PFSK-1 (cell line): ENCODE measurements around the gene RBBP6.

Experiments
- FOXP2 ChIP-seq: optimal IDR thresholded peaks from 2 replicates; pipeline ENCODE3; 2011; ENCODE audit warnings: borderline replicate concordance, control low read depth, inconsistent platforms; ENCODE audit not compliant: insufficient read depth; ENCODE audit errors: extremely low read length, extremely low read depth
- POLR2AphosphoS5 ChIP-seq: IDR thresholded peaks from 2 replicates; pipeline ENCODE4 v1.6.1; 2012; ENCODE audit warnings: low read depth, mild to moderate bottlenecking, control low read depth, low read length, moderate library complexity
- SIN3A ChIP-seq: IDR thresholded peaks from 2 replicates; pipeline ENCODE4 v1.6.1; 2012; ENCODE audit warnings: mild to moderate bottlenecking, low read length, moderate library complexity, borderline replicate concordance; ENCODE audit not compliant: insufficient read depth
- TAF1 ChIP-seq: IDR thresholded peaks from 2 replicates; pipeline ENCODE4 v1.6.1; 2012; ENCODE audit warnings: low read length, control low read depth, borderline replicate concordance; ENCODE audit not compliant: insufficient read depth
- TF ChIP-seq, protein P1 (sequence below), 2 experiments: IDR thresholded peaks; 2 replicates each; pipeline versions ENCODE4 v1.6.1 to v1.8.0; 2011 to 2012; ENCODE audit warnings: low read depth in 2 of 2, low read length in 2 of 2, control low read depth in 1 of 2, inconsistent platforms in 1 of 2, mild to moderate bottlenecking in 1 of 2, moderate library complexity in 1 of 2; ENCODE audit not compliant: insufficient read depth in 1 of 2

The RBBP6 gene

DNA sequence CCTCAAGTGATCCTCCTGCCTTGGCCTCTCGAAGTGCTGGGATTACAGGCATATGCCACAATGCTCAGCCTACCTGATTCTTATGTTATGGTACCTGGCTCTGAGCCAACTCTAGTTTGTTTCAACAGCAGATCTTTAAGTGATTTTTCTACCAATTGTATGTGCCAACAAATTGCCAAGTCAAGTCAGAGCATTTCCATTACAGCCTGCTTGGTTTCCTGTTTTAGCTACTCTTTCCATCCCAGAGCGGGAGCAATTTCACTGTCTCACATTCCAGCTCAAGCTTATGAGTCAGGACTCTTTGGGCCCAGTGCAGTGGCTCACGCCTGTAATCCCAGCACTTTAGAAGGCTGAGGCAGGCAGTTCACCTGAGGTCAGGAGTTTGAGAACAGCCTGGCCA lies 30.8 kb upstream of the RBBP6 start:
- TF ChIP-seq FOXP2 = no peak
- no peak for TF ChIP-seq SIN3A
- TF ChIP-seq POLR2AphosphoS5 = no peak
- no peak for TF ChIP-seq TAF1
- TF ChIP-seq, protein P1, sequence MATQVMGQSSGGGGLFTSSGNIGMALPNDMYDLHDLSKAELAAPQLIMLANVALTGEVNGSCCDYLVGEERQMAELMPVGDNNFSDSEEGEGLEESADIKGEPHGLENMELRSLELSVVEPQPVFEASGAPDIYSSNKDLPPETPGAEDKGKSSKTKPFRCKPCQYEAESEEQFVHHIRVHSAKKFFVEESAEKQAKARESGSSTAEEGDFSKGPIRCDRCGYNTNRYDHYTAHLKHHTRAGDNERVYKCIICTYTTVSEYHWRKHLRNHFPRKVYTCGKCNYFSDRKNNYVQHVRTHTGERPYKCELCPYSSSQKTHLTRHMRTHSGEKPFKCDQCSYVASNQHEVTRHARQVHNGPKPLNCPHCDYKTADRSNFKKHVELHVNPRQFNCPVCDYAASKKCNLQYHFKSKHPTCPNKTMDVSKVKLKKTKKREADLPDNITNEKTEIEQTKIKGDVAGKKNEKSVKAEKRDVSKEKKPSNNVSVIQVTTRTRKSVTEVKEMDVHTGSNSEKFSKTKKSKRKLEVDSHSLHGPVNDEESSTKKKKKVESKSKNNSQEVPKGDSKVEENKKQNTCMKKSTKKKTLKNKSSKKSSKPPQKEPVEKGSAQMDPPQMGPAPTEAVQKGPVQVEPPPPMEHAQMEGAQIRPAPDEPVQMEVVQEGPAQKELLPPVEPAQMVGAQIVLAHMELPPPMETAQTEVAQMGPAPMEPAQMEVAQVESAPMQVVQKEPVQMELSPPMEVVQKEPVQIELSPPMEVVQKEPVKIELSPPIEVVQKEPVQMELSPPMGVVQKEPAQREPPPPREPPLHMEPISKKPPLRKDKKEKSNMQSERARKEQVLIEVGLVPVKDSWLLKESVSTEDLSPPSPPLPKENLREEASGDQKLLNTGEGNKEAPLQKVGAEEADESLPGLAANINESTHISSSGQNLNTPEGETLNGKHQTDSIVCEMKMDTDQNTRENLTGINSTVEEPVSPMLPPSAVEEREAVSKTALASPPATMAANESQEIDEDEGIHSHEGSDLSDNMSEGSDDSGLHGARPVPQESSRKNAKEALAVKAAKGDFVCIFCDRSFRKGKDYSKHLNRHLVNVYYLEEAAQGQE (IDR thresholded peaks at IDR 0.05; ENCODE audit: insufficient read depth in 1 of 2, low read depth in 2 of 2, low read length in 2 of 2) = no peak

DNA sequence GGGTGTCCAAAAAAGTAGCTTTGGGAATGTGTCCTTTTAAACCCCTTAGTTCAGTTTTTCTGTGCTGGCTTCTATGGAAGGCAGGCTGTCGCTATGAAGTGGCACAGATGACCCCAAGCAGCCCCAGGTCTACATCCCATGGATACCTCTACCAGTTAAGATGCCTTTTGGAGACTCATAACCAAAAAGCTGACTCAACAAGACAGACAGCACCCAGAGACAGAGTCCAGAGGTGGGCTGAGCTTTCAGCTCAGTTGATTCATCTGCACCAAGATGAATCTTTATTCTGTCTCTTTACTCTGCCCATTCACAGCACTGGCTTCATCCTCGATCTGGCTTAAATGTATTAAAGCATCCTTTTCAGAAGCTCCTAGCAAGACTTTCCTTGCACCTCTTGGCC lies 29.8 kb upstream of the RBBP6 start:
- TF ChIP-seq TAF1 (no peak), POLR2AphosphoS5 (no peak), FOXP2 (no peak), SIN3A (no peak)
- TF ChIP-seq, protein P1 (IDR thresholded peaks at IDR 0.05; ENCODE audit: insufficient read depth in 1 of 2, low read depth in 2 of 2, low read length in 2 of 2) = no peak

DNA sequence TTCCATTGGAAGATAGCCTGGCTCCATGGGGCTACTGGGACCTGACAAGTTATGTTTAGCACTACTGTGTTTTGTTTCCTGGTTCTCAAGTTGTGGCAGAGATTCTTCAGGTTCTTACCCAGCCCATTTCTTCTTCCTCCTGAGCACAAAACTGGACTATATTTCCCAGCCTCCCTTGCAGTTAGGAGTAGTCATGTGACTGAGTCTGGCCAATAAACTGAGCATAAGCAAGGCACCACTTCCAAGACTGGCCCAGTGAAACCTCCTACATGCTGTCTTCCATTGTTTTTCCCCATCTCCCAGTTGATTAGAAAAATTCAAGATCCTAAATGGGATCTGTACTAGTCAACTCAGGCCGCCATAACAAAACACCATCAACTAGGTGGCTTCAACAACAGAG lies 28.2 kb upstream of the RBBP6 start:
- TF ChIP-seq POLR2AphosphoS5 = no peak
- TF ChIP-seq, protein P1 (IDR thresholded peaks at IDR 0.05; ENCODE audit: insufficient read depth in 1 of 2, low read depth in 2 of 2, low read length in 2 of 2) = no peak
- TF ChIP-seq FOXP2 = no peak
- no peak for TF ChIP-seq SIN3A
- TF ChIP-seq TAF1 = no peak

DNA sequence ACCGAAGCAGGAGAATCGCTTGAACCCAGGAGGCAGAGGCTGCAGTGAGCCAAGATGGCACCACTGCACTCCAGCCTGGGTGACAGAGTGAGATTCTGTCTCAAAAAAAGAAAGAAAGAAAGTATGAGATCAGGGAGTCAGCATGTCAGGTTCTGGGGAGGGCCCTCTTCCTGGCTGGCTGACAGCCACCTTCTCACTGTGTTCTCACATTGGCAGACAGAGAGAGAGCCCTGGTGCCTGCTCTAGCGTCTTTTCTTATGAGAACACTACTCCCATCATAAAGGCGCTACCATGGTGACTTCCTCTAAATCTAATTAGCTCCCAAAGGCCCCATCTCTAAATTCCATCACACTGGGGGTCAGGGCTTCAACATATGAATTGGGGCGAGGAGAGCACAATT lies 27.6 kb upstream of the RBBP6 start:
- no peak for TF ChIP-seq TAF1
- TF ChIP-seq FOXP2 = no peak
- no peak for TF ChIP-seq POLR2AphosphoS5

DNA sequence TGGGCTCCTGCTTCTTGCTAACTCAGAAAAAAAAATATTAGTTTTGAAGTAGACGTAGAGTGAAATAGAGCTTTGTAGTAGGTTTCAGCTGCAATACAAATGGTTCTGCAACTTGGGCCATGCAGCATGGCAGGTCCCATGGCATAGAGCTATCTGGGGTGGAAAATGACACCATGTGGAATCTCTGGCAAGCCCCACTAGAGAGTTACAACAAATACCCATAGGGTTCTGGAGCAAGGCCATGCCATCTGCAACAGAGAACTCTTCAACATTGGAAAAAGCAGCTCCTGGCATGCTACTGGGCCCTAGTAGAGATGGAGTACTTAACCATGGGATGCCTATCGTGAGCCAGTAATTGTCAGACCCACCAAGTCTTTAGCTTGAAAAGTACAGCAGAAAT lies 25.3 kb upstream of the RBBP6 start:
- TF ChIP-seq SIN3A = no peak

DNA sequence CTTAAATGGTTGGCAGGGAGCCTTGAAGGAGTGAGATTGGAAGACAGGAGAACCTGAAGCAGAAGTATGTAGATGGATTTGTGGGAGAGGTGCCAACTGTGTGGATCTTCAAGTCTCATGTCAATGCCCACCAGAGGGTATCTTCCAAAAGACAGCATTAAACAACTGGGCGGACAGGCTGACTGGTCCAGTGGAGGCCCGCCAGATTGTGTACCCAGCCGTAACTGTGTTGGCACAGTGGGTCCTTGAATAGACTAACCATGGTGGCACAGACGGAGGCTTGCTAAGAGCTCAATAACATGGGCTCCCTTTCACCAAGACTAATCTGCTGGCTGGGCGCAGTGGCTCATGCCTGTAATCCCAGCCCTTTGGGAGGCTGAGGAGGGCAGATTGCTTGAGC lies 24.2 kb upstream of the RBBP6 start:
- TF ChIP-seq TAF1 = no peak
- TF ChIP-seq, protein P1 (IDR thresholded peaks at IDR 0.05; ENCODE audit: insufficient read depth in 1 of 2, low read depth in 2 of 2, low read length in 2 of 2) = no peak
- no peak for TF ChIP-seq SIN3A
- no peak for TF ChIP-seq FOXP2
- TF ChIP-seq POLR2AphosphoS5 = no peak
